ENCODE data around the gene CFAP206.

Gene CFAP206, protein sequence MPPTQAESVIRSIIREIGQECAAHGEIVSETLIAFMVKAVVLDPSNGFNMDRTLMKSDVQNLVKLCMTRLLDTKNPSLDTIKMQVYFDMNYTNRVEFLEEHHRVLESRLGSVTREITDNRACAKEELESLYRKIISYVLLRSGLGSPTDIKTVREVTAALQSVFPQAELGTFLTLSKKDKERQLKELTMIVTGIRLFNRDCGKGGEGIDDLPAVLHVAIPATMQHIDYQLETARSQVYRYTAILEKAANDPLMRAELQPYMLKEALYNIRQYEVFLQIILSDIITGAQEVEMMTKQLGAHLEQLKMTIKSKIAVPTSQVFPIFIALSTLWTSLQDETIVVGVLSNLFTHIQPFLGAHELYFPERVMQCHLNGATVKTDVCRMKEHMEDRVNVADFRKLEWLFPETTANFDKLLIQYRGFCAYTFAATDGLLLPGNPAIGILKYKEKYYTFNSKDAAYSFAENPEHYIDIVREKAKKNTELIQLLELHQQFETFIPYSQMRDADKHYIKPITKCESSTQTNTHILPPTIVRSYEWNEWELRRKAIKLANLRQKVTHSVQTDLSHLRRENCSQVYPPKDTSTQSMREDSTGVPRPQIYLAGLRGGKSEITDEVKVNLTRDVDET

DNA sequence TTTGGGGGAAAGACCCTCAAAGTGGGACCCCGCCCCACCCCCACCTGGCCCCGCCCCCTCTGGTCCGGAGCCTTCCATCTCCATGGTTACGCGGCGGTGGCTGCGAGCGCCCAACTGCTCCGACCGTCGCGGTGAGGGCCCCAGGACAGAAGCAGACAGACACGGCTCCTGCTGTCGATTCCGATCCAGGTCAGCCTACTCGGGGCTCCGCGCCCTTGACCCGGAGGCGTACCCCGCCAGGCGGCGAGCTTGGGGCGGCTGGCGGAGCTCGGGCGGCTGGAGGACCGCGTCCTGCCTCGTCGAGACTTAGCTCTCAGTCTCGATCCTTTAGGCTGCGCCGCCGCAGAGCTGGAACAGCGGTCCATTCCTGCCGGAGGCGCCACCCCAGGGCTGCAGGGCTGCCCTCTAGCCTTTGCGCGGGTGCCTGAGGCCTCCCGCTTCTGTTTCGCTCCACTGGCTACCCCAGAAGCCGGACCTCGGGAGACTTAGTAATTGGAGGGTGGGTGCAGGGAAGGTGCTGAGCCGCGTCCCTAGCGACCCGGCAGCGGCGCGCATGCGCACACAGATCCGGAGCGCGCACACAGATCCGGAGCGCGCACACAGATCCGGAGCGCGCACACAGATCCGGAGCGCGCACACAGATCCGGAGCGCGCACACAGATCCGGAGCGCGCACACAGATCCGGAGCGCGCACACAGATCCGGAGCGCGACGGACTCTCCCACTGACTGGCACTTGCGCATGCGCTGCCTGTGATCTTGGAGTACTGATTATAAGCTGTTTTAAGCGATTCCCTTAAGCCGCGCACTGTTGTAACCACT, at the start of gene CFAP206:
Gene CFAP206 (plus strand): TSS at position 72 of the 820 bp plus-strand sequence. CDS start 1,868 bp downstream, outside the sequence.
- DNase-seq (ENCODE audit: low read depth), result peak; percentile 88
- H3K4me3 ChIP-seq (replicated peaks; ENCODE audit: low read depth, low read length), result peak within 1 kb of the TSS; percentile 91
- TF ChIP-seq, protein P1, sequence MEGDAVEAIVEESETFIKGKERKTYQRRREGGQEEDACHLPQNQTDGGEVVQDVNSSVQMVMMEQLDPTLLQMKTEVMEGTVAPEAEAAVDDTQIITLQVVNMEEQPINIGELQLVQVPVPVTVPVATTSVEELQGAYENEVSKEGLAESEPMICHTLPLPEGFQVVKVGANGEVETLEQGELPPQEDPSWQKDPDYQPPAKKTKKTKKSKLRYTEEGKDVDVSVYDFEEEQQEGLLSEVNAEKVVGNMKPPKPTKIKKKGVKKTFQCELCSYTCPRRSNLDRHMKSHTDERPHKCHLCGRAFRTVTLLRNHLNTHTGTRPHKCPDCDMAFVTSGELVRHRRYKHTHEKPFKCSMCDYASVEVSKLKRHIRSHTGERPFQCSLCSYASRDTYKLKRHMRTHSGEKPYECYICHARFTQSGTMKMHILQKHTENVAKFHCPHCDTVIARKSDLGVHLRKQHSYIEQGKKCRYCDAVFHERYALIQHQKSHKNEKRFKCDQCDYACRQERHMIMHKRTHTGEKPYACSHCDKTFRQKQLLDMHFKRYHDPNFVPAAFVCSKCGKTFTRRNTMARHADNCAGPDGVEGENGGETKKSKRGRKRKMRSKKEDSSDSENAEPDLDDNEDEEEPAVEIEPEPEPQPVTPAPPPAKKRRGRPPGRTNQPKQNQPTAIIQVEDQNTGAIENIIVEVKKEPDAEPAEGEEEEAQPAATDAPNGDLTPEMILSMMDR (IDR thresholded peaks at IDR 0.05; ENCODE audit: low read length, missing control alignments), result no peak

DNA sequence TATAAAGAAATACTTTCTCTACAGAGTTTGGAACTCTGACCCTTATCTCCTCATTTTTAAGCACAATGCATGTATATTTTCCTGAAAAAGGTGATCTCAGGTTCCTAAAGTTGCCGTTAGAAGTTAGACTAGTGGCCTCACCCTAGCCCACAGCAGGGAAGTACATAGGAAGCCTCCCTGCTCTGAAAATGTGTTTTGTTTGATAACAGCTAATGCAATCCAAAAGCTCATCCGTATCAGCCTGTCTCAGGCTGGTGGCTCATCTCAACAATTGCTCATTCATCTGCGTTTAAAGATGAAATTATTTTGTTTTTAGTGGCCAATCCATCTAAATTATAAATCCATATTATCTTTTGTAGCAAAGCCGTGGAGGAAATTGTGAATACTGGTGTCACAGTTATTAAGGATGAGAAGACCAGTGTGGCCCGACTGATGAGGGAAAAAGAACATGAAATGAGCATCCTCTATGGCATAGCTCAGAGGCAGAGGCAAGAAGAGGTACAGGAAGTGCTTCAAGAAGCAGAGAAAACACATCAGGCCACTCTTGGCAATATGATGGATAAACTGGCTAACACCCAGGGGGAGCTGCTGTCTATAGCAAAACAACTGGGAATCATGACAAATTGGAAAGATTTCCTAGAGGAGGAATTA, 43.0 kb upstream of the CFAP206 start:
- no peak for DNase-seq (ENCODE audit: low read depth)
- TF ChIP-seq, protein P1 (IDR thresholded peaks at IDR 0.05; ENCODE audit: low read length, missing control alignments), result no peak
- no peak overlapping the region for H3K4me3 ChIP-seq (replicated peaks; ENCODE audit: low read depth, low read length)

DNA sequence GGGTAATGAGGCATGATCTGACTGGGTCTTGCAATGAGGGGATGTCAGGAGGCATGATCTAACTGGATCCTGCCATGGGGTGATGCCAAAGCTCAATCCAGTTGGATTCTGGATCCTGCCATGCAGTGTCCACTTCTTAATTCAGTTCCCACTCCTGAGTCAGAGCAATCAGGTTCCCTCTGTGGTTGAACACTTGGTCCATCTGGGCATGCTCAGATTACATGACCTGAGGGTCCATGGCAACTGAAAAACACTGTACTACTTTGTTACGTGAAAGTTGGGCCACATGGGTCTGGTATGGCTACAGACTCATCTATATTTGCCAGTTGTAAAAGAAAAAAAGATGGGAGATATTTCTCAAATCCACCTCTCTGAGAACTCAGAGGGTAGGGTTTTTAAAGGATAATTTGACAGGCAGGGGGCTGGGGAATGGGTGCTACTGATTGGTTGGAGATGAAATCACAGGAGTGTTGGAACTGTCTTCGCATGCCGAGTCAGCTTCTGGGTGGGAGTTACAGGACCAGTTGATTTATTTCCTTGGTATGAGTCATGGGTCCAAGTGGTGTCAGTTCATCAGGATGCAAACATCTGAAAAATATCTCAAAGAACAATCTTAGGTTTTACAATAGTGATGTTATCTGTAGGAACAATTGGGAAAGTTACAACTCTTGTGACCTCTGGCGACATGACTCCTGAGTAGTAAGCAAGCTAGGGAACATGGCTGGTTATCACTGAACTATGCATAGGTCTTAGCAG, 41.5 kb upstream of the CFAP206 start:
- peak; percentile 3 for DNase-seq (ENCODE audit: low read depth)
- H3K4me3 ChIP-seq (replicated peaks; ENCODE audit: low read depth, low read length), result no peak overlapping the region
- TF ChIP-seq, protein P1 (IDR thresholded peaks at IDR 0.05; ENCODE audit: low read length, missing control alignments), result no peak

DNA sequence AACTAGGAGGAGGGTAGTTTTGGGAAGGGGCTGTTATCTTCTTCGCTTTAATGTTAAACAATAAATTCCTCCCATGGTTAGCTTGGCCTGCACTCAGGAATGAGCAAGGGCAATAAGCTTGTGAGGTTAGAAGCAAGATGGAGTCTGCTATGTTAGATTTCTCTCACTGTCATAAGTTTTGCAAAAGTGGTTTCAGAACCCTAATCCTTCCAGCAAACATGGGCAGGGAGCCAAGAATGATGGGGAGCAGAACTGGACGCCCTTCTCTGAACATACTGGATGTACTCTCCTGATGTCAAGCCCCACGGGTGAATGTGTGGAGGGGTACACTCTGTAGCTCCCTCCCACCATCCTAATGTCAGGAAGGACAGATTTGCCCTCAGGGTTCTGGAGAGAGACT, 40.9 kb upstream of the CFAP206 start:
- DNase-seq (ENCODE audit: low read depth), result no peak
- TF ChIP-seq, protein P1 (IDR thresholded peaks at IDR 0.05; ENCODE audit: low read length, missing control alignments), result no peak
- no peak overlapping the region for H3K4me3 ChIP-seq (replicated peaks; ENCODE audit: low read depth, low read length)

DNA sequence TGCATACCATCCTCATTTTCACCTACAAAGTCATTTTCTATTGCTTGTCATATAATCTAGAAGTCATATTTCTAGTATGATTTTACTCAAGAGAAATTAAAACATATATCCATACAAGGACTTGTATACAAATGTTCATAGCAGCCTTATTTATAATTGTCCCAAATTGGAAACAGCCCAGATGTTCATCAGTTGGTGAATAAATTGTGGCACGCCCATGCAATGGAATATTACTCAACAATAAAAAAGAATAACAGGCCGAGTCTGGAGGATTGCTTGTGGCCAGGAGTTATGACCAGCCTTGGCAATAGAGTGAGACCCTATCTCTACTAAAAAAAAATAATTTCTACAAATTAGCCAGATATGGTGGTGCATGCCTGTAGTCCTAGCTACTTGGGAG, 34.4 kb upstream of the CFAP206 start:
- no peak overlapping the region for H3K4me3 ChIP-seq (replicated peaks; ENCODE audit: low read depth, low read length)
- DNase-seq (ENCODE audit: low read depth), result no peak
- TF ChIP-seq, protein P1 (IDR thresholded peaks at IDR 0.05; ENCODE audit: low read length, missing control alignments), result no peak

DNA sequence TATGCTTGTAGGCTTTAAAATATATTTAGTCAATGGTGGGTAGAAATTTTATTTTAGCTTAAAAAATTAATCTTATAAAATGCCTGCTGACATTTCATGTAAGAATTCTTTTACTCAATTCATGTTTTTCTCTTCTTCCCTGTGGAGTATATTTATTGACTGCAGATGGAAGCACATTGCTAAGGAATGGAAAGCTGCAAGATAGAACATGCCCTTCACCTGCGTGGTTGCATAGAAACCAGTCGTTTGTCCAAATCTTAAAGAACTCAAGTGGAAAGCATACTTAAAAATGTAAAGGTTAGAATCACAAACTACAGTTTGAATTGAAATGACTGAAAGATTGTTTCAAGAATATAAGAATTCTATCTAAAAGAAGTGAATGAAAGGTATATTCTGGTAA, 32.5 kb upstream of the CFAP206 start:
- TF ChIP-seq, protein P1 (IDR thresholded peaks at IDR 0.05; ENCODE audit: low read length, missing control alignments), result no peak
- no peak for DNase-seq (ENCODE audit: low read depth)
- H3K4me3 ChIP-seq (replicated peaks; ENCODE audit: low read depth, low read length), result no peak overlapping the region
